ENCODE measurements around the gene LRRC8D. TPM values are rescaled to one million over a fixed set of nuclear protein-coding genes. Genes with fewer than 3 reads are reported as not detected.
A peak's percentile ranks its signal among the peaks of the same experiment; 100 is the strongest.

LRRC8D gene
- polyA plus RNA-seq, 3 donors, result 28.0 to 43.8 (median 42.9) TPM

- peaks cover 100% of the 10 kb centered on the region for H4K20me1 ChIP-seq (ENCODE audit: insufficient read depth, low read length)
- H3K4me3 ChIP-seq (replicated peaks in 1 of 3; ENCODE audit: low read depth in 2 of 3, low read length in 3 of 3), result no peak overlapping the region
- peaks cover 6 to 44% of the 10 kb centered on the region in 2 donors for H3K36me3 ChIP-seq (replicated peaks in 1 of 2; ENCODE audit: control insufficient read depth in 1 of 2, insufficient read depth in 2 of 2, low read length in 2 of 2)
- no peak overlapping the region for H3K9ac ChIP-seq (ENCODE audit: insufficient read depth, low read length, poor library complexity, severe bottlenecking)
- TF ChIP-seq CTCF (IDR thresholded peaks at IDR 0.05), result no peak
- Mint-ChIP-seq H3K9me3 (no peaks in the 10 kb centered on the region), H3K36me3 (peaks cover 27 to 53% of the 10 kb centered on the region in 2 donors), H3K4me1 (peaks cover 47% of the 10 kb centered on the region), H3K27ac (peak overlapping the region in 6 of 7 donors; percentile 4 to 80 (median 58)), H3K4me3 (no peak overlapping the region), H3K27me3 (ENCODE audit: low read depth in 3 of 3) (no peaks in the 10 kb centered on the region)
- intact Hi-C loops (cut with micrococcal nuclease), result no loop called here
- peaks cover 100% of the 10 kb centered on the region for H3K79me2 ChIP-seq (ENCODE audit: insufficient read depth, low read length)
- H3K27me3 ChIP-seq (ENCODE audit: control insufficient read depth in 2 of 2, insufficient read depth in 2 of 2, low read length in 2 of 2), result no peaks in the 10 kb centered on the region
- no peak overlapping the region for H3K27ac ChIP-seq (ENCODE audit: low read depth in 1 of 2, low read length in 2 of 2)
- no peak for DNase-seq
- no peaks in the 10 kb centered on the region for H3K9me3 ChIP-seq (replicated peaks in 1 of 2; ENCODE audit: control insufficient read depth in 1 of 2, insufficient read depth in 1 of 2, low read length in 2 of 2)
- no peak overlapping the region for H2AFZ ChIP-seq (ENCODE audit: insufficient read depth, low read depth, low read length, poor library complexity, severe bottlenecking)
- no peak overlapping the region for H3K4me2 ChIP-seq (replicated peaks; ENCODE audit: extremely low read depth, low read length, poor library complexity, severe bottlenecking)
- WGBS (ENCODE audit: insufficient coverage), result 100% methylated on average over 4 of the region's 9 CpGs
- H3K4me1 ChIP-seq (ENCODE audit: control insufficient read depth in 1 of 2, insufficient read depth in 2 of 2, low read length in 2 of 2), result peaks cover 26 to 34% of the 10 kb centered on the region in 2 donors
Measured at GRCh38 chr1:89901957-89902669, 81.3 kb downstream of the LRRC8D start.

- H3K9ac ChIP-seq (ENCODE audit: insufficient read depth, low read length, poor library complexity, severe bottlenecking), result peak overlapping the region; percentile 1
- H3K4me2 ChIP-seq (replicated peaks; ENCODE audit: extremely low read depth, low read length, poor library complexity, severe bottlenecking), result no peak overlapping the region
- peaks cover 100% of the 10 kb centered on the region for H4K20me1 ChIP-seq (ENCODE audit: insufficient read depth, low read length)
- Mint-ChIP-seq H3K4me3 (no peak overlapping the region), H3K36me3 (peaks cover 26 to 48% of the 10 kb centered on the region in 2 donors), H3K9me3 (no peaks in the 10 kb centered on the region), H3K27me3 (ENCODE audit: low read depth in 3 of 3) (no peaks in the 10 kb centered on the region), H3K27ac (peak overlapping the region in 6 of 7 donors; percentile 68 to 92 (median 83)), H3K4me1 (peaks cover 62% of the 10 kb centered on the region)
- intact Hi-C loops (cut with micrococcal nuclease), result no loop called here
- no peak for DNase-seq
- peak overlapping the region in 1 of 2 donors; percentile 75 for H3K27ac ChIP-seq (ENCODE audit: low read depth in 1 of 2, low read length in 2 of 2)
- peaks cover 40 to 48% of the 10 kb centered on the region in 2 donors for H3K4me1 ChIP-seq (ENCODE audit: control insufficient read depth in 1 of 2, insufficient read depth in 2 of 2, low read length in 2 of 2)
- TF ChIP-seq CTCF (IDR thresholded peaks at IDR 0.05), result no peak
- H2AFZ ChIP-seq (ENCODE audit: insufficient read depth, low read depth, low read length, poor library complexity, severe bottlenecking), result no peak overlapping the region
- H3K4me3 ChIP-seq (replicated peaks in 1 of 3; ENCODE audit: low read depth in 2 of 3, low read length in 3 of 3), result no peak overlapping the region
- H3K9me3 ChIP-seq (replicated peaks in 1 of 2; ENCODE audit: control insufficient read depth in 1 of 2, insufficient read depth in 1 of 2, low read length in 2 of 2), result no peaks in the 10 kb centered on the region
- WGBS (ENCODE audit: insufficient coverage), result no CpG with 5 or more reads among the region's 1 CpG
- no peaks in the 10 kb centered on the region for H3K27me3 ChIP-seq (ENCODE audit: control insufficient read depth in 2 of 2, insufficient read depth in 2 of 2, low read length in 2 of 2)
- peaks cover 100% of the 10 kb centered on the region for H3K79me2 ChIP-seq (ENCODE audit: insufficient read depth, low read length)
- peaks cover 2 to 31% of the 10 kb centered on the region in 2 donors for H3K36me3 ChIP-seq (replicated peaks in 1 of 2; ENCODE audit: control insufficient read depth in 1 of 2, insufficient read depth in 2 of 2, low read length in 2 of 2)
Measured at GRCh38 chr1:89903550-89903949, 82.7 kb downstream of the LRRC8D start.
